ENCODE data around the gene GPX2. TPM values are rescaled to one million over a fixed set of nuclear protein-coding genes. Genes with fewer than 3 reads are reported as not detected.
A peak's percentile ranks its signal among the peaks of the same experiment; 100 is the strongest.
"Not testable (repeated sequence)": the region's sequence is repeated elsewhere in the genome, so short reads cannot be mapped to it uniquely, and the experiment has no call there.

GPX2 gene
- total RNA-seq, 1 donor from 2014 or later = not detected

GRCh38 chr14:64923015-64923414, 19.5 kb downstream of the GPX2 start:
- ATAC-seq (no peak), DNase-seq (ENCODE audit: low spot score) (no peak)
- intact Hi-C loops (cut with DNase I) = no loop called here

GRCh38 chr14:64920465-64920864, 22.1 kb downstream of the GPX2 start:
- no peak for DNase-seq (ENCODE audit: low spot score)
- no peak for ATAC-seq
- intact Hi-C loops (cut with DNase I) = no loop called here

GRCh38 chr14:64919618-64920017, 22.9 kb downstream of the GPX2 start:
- DNase-seq (ENCODE audit: low spot score) = no peak
- intact Hi-C loops (cut with DNase I) = no loop called here
- ATAC-seq = no peak

GRCh38 chr14:64919215-64919614, 23.3 kb downstream of the GPX2 start:
- intact Hi-C loops (cut with DNase I) = no loop called here
- ATAC-seq = no peak
- no peak for DNase-seq (ENCODE audit: low spot score)

GRCh38 chr14:64918216-64918615, 24.3 kb downstream of the GPX2 start:
- ATAC-seq (no peak), DNase-seq (ENCODE audit: low spot score) (no peak)
- intact Hi-C loops (cut with DNase I) = no loop called here

- ATAC-seq (no peak), DNase-seq (ENCODE audit: low spot score) (no peak)
- intact Hi-C loops (cut with DNase I) = no loop called here
These were observed 26.7 kb downstream of the GPX2 start for GRCh38 chr14:64915797-64916196.

GRCh38 chr14:64915029-64915424, 27.5 kb downstream of the GPX2 start:
- intact Hi-C loops (cut with DNase I) = no loop called here
- no peak for ATAC-seq

GRCh38 chr14:64914237-64915028, 28.1 kb downstream of the GPX2 start, which contains the start of gene CHURC1:
Gene CHURC1 (plus strand): TSS chr14:64914455. CDS start chr14:64914496, 41 bp downstream.
- intact Hi-C loops (cut with DNase I) = no loop called here
- peak; percentile 99 for ATAC-seq
- peak; percentile 99 for DNase-seq (ENCODE audit: low spot score)

More at GRCh38 chr14:64915029-64915424, 27.5 kb downstream of the GPX2 start:
- no peak for DNase-seq (ENCODE audit: low spot score)

GRCh38 chr14:64913477-64913876, 29.1 kb downstream of the GPX2 start:
- DNase-seq (ENCODE audit: low spot score); intact Hi-C loops (cut with DNase I); ATAC-seq: not testable (repeated sequence)

GRCh38 chr14:64912261-64912660, 30.3 kb downstream of the GPX2 start:
- intact Hi-C loops (cut with DNase I) = no loop called here
- DNase-seq (ENCODE audit: low spot score) (no peak), ATAC-seq (no peak)

GRCh38 chr14:64910847-64911495, 31.6 kb downstream of the GPX2 start:
- intact Hi-C loops (cut with DNase I) = no loop called here
- ATAC-seq = no peak

GRCh38 chr14:64906022-64906421, 36.5 kb downstream of the GPX2 start:
- DNase-seq (ENCODE audit: low spot score) (no peak), ATAC-seq (no peak)
- intact Hi-C loops (cut with DNase I) = no loop called here

More at GRCh38 chr14:64910847-64911495, 31.6 kb downstream of the GPX2 start:
- no peak for DNase-seq (ENCODE audit: low spot score)

GRCh38 chr14:64899958-64900357, 42.6 kb downstream of the GPX2 start:
- ATAC-seq = no peak
- intact Hi-C loops (cut with DNase I) = no loop called here
- no peak for DNase-seq (ENCODE audit: low spot score)

- intact Hi-C loops (cut with DNase I) = no loop called here
- peak; percentile 67 for ATAC-seq
- DNase-seq (ENCODE audit: low spot score) = no peak
These were observed 50.6 kb downstream of the GPX2 start for GRCh38 chr14:64891839-64892375.

- DNase-seq (ENCODE audit: low spot score) (no peak), ATAC-seq (no peak)
- intact Hi-C loops (cut with DNase I) = no loop called here
These were observed 51.2 kb downstream of the GPX2 start for GRCh38 chr14:64891173-64891838.

- DNase-seq (ENCODE audit: low spot score) (no peak), ATAC-seq (no peak)
- intact Hi-C loops (cut with DNase I) = no loop called here
These were observed 53.2 kb downstream of the GPX2 start for GRCh38 chr14:64889352-64889751.
